Fibroblast of lung (primary cell): ENCODE data around the gene PWP1.

Experiments
- CTCF ChIP-seq, 2 donors: IDR thresholded peaks in 1 of 2; conservative IDR thresholded peaks in 1 of 2; 1 replicate in 1 of 2; 2 replicates in 1 of 2; pipeline ENCODE4 v1.5.1; 2011 to 2012; ENCODE audit warnings: low read length in 2 of 2, control low read depth in 1 of 2, inconsistent platforms in 1 of 2, low read depth in 1 of 2, mild to moderate bottlenecking in 1 of 2
- EZH2 ChIP-seq: IDR thresholded peaks from 2 replicates; pipeline ENCODE4 v1.5.1; 2012; ENCODE audit warnings: low read length, control low read depth, mild to moderate bottlenecking; ENCODE audit errors: missing control alignments

GRCh38 chr12:107650977-107651376 lies 34.6 kb upstream of the PWP1 start:
- TF ChIP-seq EZH2 (no peak), CTCF (conservative IDR thresholded peaks at IDR 0.05 in 1 of 2, IDR thresholded peaks at IDR 0.05 in 1 of 2; ENCODE audit: low read depth in 1 of 2, low read length in 2 of 2) (no peak)
